GM13977 (cell line): ENCODE data around the gene FBXL7.

Experiments
- DNase-seq: peaks from one replicate; pipeline ENCODE4 v3.0.0; 2012; ENCODE audit warnings: low spot score
- CTCF ChIP-seq: IDR thresholded peaks from 2 replicates; pipeline ENCODE4 v1.5.1; 2012; ENCODE audit warnings: mild to moderate bottlenecking, control low read depth; ENCODE audit not compliant: insufficient read depth; ENCODE audit errors: extremely low read depth, missing control alignments
- in situ Hi-C: fragments of 300-500 bp; cut with MboI; formaldehyde crosslinking; loops from one replicate; pipeline ENCODE4 v1.12.0; 2022; ENCODE audit warnings: low sequenced_read_pairs, low pct_unique_long_range_greater_than_20kb, mixed read lengths, inconsistent platforms; ENCODE audit not compliant: unreplicated experiment

Gene FBXL7

GRCh38 chr5:15614679-15615078 lies 114.7 kb downstream of the FBXL7 start:
- in situ Hi-C loops = no loop called here
- DNase-seq = no peak
- no peak for TF ChIP-seq CTCF

- DNase-seq = no peak
- in situ Hi-C loops = no loop called here
- TF ChIP-seq CTCF = no peak
Observed at GRCh38 chr5:15615859-15616258, 115.9 kb downstream of the FBXL7 start.

- TF ChIP-seq CTCF = no peak
- in situ Hi-C loops = no loop called here
- no peak for DNase-seq
Observed at GRCh38 chr5:15618938-15619337, 119.0 kb downstream of the FBXL7 start.

- no peak for TF ChIP-seq CTCF
- no peak for DNase-seq
- in situ Hi-C loops = no loop called here
Observed at GRCh38 chr5:15620501-15620900, 120.5 kb downstream of the FBXL7 start.

GRCh38 chr5:15621094-15621493 lies 121.1 kb downstream of the FBXL7 start:
- no peak for DNase-seq
- no peak for TF ChIP-seq CTCF
- in situ Hi-C loops = no loop called here

GRCh38 chr5:15623794-15624193 lies 123.8 kb downstream of the FBXL7 start:
- no peak for DNase-seq
- TF ChIP-seq CTCF = no peak

GRCh38 chr5:15627109-15627508 lies 127.1 kb downstream of the FBXL7 start:
- no peak for DNase-seq
- TF ChIP-seq CTCF = no peak
- in situ Hi-C loops = no loop called here

More at GRCh38 chr5:15623794-15624193, 123.8 kb downstream of the FBXL7 start:
- in situ Hi-C loops = no loop called here
